Suprapubic skin (tissue), 4 donors: Measurements from ENCODE around the gene CPSF4. TPM values are rescaled to one million over a fixed set of nuclear protein-coding genes. Genes with fewer than 3 reads are reported as not detected.

Experiments
- DNase-seq, 2 donors: peaks; one replicate each; pipeline ENCODE4 v3.0.0-alpha.2; 2019; ENCODE audit warnings: low spot score in 2 of 2
- H3K27ac ChIP-seq: fragments of 200-600 bp; sonication (generic); one replicate; pipeline ENCODE4 v1.5.1; 2019
- H3K27me3 ChIP-seq: fragments of 200-600 bp; sonication (generic); one replicate; pipeline ENCODE4 v1.5.1; 2019
- H3K36me3 ChIP-seq: fragments of 200-600 bp; sonication (generic); one replicate; pipeline ENCODE4 v1.5.1; 2019
- H3K4me1 ChIP-seq: fragments of 200-600 bp; sonication (generic); one replicate; pipeline ENCODE4 v1.5.1; 2019
- H3K4me3 ChIP-seq: fragments of 200-600 bp; sonication (generic); one replicate; pipeline ENCODE4 v1.5.1; 2019; ENCODE audit warnings: mild to moderate bottlenecking
- H3K9me3 ChIP-seq: fragments of 200-600 bp; sonication (generic); one replicate; pipeline ENCODE4 v1.5.1; 2019
- CTCF ChIP-seq, 2 donors: fragments of 200-600 bp in 1 of 2; fragments of 450-650 bp in 1 of 2; sonication (generic) in 1 of 2; IDR thresholded peaks; one replicate each; pipeline ENCODE4 v1.5.1; 2016 to 2019; ENCODE audit warnings: antibody characterized with exemption in 2 of 2, mild to moderate bottlenecking in 1 of 2, moderate library complexity in 1 of 2
- EP300 ChIP-seq: sonication (generic); formaldehyde crosslinking; IDR thresholded peaks from one replicate; pipeline ENCODE4 v1.6.1; 2017; ENCODE audit warnings: antibody characterized with exemption
- POLR2A ChIP-seq, 2 donors: fragments of 450-650 bp; IDR thresholded peaks; one replicate each; pipeline ENCODE4 v1.6.1; 2017; ENCODE audit warnings: antibody characterized with exemption in 2 of 2, mild to moderate bottlenecking in 2 of 2, moderate library complexity in 2 of 2
- POLR2AphosphoS5 ChIP-seq, 3 donors: sonication (generic); formaldehyde crosslinking; IDR thresholded peaks; one replicate each; pipeline ENCODE4 v1.6.1; 2017; ENCODE audit warnings: antibody characterized with exemption in 3 of 3
- WGBS: methylation state at CpG from one replicate; pipeline ENCODE4 v1.1.5; 2018; 5-methylcytosine and 5-hydroxymethylcytosine counted together
- total RNA-seq, 4 donors: library from RNA; depleted of rRNA; stranded (reverse); fragments of >200 nt; gene quantifications; one replicate each; pipeline ENCODE4 v1.1.0, GENCODE V29; 2016

Gene CPSF4
- total RNA-seq, 4 donors from 2014 or later = 35.0 to 59.9 (median 41.7) TPM

DNA sequence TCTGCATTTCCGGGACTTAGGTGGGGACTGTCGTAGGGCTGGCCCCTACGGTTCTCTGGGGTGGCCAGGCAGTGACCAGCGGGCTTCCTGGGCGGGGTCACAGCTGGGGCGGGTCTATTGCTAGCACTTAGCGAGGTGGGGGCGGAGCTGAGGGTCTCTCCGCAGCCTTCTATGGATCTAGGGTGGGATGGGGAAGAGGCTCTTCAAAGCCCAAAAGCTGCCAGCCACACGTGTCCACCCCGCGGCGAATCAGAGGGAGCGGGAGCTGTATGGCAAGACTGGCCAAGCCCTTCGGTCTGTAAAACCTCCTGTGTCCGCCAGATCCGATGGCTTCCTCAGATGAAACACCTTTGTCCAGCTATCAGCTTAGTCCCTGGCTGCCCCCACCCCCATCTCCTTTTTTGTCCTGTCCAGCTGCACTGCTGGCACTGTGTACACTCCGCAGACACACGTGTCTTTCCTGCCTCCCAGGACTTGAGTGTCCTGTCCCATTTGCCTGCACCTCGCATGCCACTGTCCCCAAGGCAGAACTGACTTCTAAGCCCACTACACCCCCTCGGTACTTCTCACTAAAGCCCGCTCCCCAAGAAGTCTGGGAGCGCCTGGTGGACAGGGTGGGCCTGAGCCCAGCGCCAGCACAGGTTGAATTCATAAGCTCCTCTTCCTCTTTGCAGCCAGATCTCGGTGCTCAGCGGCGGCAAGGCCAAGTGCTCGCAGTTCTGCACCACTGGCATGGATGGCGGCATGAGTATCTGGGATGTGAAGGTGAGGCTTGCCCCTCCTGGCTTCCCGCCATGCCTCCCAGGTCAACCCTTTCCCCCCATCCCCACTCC, 45.2 kb upstream of the CPSF4 start:
- TF ChIP-seq EP300 (no peak), POLR2A (IDR thresholded peaks at IDR 0.05) (no peak), POLR2AphosphoS5 (IDR thresholded peaks at IDR 0.05) (no peak), CTCF (IDR thresholded peaks at IDR 0.05) (no peak)
- 43% methylated on average over 18 of the region's 30 CpGs for WGBS
- Histone ChIP-seq H3K36me3 (peaks cover 76% of the 10 kb centered on the region), H3K27ac (peak overlapping the region; percentile 73), H3K9me3 (no peaks in the 10 kb centered on the region), H3K4me3 (peak overlapping the region; percentile 60), H3K27me3 (no peaks in the 10 kb centered on the region), H3K4me1 (peaks cover 23% of the 10 kb centered on the region)
- DNase-seq = no peak

DNA sequence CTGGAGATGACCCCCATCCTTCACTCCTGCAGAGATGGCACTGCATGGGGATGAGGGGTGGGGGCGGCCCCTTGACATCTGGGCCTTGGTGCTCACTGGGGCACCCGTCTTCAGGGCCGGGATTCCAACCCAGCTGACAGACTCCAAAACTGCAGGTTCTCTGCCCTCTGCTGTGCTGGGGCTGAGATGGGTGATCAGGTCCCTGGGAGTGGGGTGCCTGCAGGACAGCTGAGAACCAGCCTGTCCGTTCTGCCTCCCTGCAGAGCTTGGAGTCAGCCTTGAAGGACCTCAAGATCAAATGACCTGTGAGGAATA, 44.6 kb upstream of the CPSF4 start:
- no peak overlapping the region for H3K4me3 ChIP-seq
- H3K27ac ChIP-seq = no peak overlapping the region
- H3K9me3 ChIP-seq = no peaks in the 10 kb centered on the region
- H3K36me3 ChIP-seq = peaks cover 76% of the 10 kb centered on the region
- TF ChIP-seq CTCF (IDR thresholded peaks at IDR 0.05) (no peak), EP300 (no peak), POLR2AphosphoS5 (IDR thresholded peaks at IDR 0.05) (no peak), POLR2A (IDR thresholded peaks at IDR 0.05) (no peak)
- no CpG with 5 or more reads among the region's 4 CpGs for WGBS
- peaks cover 23% of the 10 kb centered on the region for H3K4me1 ChIP-seq
- H3K27me3 ChIP-seq = no peaks in the 10 kb centered on the region
- no peak for DNase-seq

DNA sequence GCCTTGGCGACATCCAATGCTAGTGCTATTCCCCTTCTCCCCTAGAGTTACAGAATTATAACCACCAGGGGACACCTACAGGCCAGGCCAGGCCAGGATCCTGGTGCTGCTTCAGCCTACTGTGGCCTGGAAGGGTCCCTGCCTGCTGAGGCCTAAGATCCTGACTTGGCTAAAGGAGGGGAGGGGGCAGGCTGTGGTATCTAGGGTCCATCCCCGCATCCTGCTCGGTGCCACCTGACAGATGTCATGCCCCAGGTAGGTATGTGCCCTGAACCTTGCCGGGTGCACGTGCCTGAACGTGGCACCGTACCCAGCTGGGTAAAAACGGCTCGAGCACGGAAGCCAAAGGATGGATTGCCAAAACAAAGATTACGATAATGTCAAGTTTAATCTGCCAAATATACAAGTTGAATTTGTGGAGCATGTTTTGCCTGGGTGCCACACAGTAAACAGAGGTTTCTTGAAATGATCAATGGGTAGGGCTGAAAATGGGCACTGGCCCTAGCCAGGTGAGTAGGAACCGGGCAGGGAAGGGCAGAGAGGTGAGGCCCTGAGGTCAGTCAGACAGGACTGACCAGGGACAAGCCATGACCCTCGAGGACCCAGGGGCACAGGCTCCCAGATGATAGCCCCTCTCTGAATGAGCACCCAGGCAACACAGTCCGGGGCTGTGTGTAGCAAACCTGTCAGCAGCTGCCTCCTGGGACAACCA, 43.0 kb upstream of the CPSF4 start:
- WGBS = 58% methylated on average over 14 of the region's 14 CpGs
- TF ChIP-seq POLR2AphosphoS5 (IDR thresholded peaks at IDR 0.05) (no peak), POLR2A (IDR thresholded peaks at IDR 0.05) (no peak), EP300 (no peak), CTCF (IDR thresholded peaks at IDR 0.05) (no peak)
- no peak overlapping the region for H3K4me3 ChIP-seq
- H3K27me3 ChIP-seq = no peaks in the 10 kb centered on the region
- peaks cover 23% of the 10 kb centered on the region for H3K4me1 ChIP-seq
- H3K36me3 ChIP-seq = peaks cover 77% of the 10 kb centered on the region
- no peak overlapping the region for H3K27ac ChIP-seq
- no peak for DNase-seq
- H3K9me3 ChIP-seq = no peaks in the 10 kb centered on the region

DNA sequence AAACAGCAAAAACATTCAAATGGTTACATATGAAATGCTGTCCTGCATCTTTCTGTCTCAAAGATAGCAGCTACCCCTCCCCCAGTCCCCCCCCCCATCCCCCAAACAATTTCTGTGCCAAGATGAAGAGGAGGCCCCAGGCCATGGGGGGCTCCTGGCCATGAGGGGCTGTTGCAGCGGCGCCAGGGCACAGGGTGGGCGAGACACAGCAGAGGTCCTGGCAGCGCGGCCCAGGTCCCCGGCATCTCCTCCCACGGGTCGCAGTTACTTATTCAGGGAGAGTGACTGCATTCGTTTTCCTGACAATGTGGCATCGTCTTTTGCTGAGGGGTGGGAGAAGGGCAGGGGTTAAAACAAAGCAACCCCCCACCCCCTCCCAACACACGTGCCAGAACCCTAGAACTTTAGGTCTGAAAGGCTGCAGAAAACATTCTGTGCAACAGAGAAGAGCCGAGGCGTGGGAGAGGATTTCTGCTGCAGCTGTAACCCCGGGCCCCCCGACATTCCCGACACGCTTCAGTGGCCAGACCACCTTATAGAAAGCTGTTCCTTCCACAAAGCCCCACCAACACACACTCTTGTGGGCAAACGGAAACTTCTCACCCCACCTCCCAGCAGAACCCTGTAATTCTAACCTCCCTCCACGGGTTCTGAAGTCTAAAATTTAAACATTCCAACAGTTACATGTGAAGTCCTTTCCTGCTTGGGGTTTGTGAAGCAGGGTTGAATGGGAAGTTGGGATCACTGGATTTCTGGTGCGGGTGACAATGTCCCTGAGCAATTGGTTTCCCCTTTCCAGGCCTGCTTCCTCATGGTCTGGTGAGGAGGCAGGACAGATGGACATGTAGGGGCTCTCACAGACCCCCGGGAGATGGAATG, 42.1 kb upstream of the CPSF4 start:
- Histone ChIP-seq H3K4me3 (no peak overlapping the region), H3K36me3 (peaks cover 77% of the 10 kb centered on the region), H3K4me1 (peaks cover 23% of the 10 kb centered on the region), H3K27me3 (no peaks in the 10 kb centered on the region), H3K27ac (no peak overlapping the region), H3K9me3 (no peaks in the 10 kb centered on the region)
- DNase-seq = no peak
- TF ChIP-seq POLR2AphosphoS5 (IDR thresholded peaks at IDR 0.05) (no peak), POLR2A (IDR thresholded peaks at IDR 0.05) (no peak), CTCF (IDR thresholded peaks at IDR 0.05) (no peak), EP300 (no peak)
- WGBS = 83% methylated on average over 20 of the region's 21 CpGs
